ENCODE results near the gene GIGYF2. TPM values are rescaled to one million over a fixed set of nuclear protein-coding genes. Genes with fewer than 3 reads are reported as not detected.
"Not testable (repeated sequence)": the region's sequence is repeated elsewhere in the genome, so short reads cannot be mapped to it uniquely, and the experiment has no call there.

Gene GIGYF2
- total RNA-seq, 1 experiment from 2014 or later = 34.5 TPM

GRCh38 chr2:232700154-232700553, 3.0 kb downstream of the GIGYF2 start:
- Histone ChIP-seq H3K4me3 (ENCODE audit: insufficient read depth, low read depth, low read length) (no peak overlapping the region), H3K36me3 (replicated peaks; ENCODE audit: control insufficient read depth, insufficient read depth, low read length) (0 out of 2 replicates have a peak, but pooled peaks cover 1% of the 10 kb centered on the region), H3K27me3 (ENCODE audit: control insufficient read depth, insufficient read depth, low read length) (no peaks in the 10 kb centered on the region)
- DNase-seq = no peak

- DNase-seq = no peak
- Histone ChIP-seq H3K27me3 (ENCODE audit: control insufficient read depth, insufficient read depth, low read length) (no peaks in the 10 kb centered on the region), H3K36me3 (replicated peaks; ENCODE audit: control insufficient read depth, insufficient read depth, low read length) (no peaks in the 10 kb centered on the region; the same call in 1 of the 2 replicates), H3K4me3 (ENCODE audit: insufficient read depth, low read depth, low read length) (no peak overlapping the region)
These were observed 9.9 kb downstream of the GIGYF2 start for GRCh38 chr2:232707076-232707475.

DNA sequence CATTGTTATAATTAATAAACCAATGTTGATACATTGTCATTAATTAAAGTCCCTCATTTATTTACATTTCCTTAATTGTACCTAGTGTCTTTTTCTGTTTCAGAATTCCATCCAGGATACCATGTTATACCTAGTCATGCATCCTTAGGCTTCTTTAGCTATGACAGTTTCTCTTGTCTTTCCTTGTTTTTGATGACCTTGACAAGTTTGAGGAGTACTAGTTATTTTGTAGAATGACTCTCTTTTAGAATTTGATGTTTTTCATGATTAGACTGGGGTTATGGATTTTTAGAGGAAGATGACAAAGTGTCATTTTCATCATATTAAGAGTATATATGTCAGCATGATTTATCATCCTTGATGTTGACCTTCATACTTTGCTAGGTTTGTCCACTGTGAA, 16.4 kb downstream of the GIGYF2 start:
- H3K4me3 ChIP-seq (ENCODE audit: insufficient read depth, low read depth, low read length) = no peak overlapping the region
- H3K36me3 ChIP-seq (replicated peaks; ENCODE audit: control insufficient read depth, insufficient read depth, low read length) = no peaks in the 10 kb centered on the region
- DNase-seq = no peak
- no peaks in the 10 kb centered on the region for H3K27me3 ChIP-seq (ENCODE audit: control insufficient read depth, insufficient read depth, low read length)

DNA sequence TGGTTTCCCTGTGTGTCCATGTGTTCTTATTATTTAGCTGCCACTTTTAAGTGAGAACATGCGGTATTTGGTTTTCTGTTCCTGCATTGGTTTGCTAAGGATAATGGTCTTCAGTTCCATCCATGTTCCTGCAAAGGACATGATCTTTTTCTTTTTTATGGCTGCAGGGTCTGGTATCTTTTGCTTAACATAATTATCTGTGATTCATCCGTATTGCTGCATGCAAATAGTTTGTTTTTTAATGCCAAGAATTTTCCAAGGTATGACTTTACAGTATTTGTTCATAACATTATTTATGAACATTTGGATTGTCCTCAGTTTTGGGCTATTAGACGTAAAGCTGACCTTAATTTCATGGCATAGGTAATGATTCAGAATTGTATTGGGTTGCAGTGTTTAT, 17.8 kb downstream of the GIGYF2 start:
- DNase-seq = no peak
- H3K36me3 ChIP-seq (replicated peaks; ENCODE audit: control insufficient read depth, insufficient read depth, low read length) = no peaks in the 10 kb centered on the region
- no peak overlapping the region for H3K4me3 ChIP-seq (ENCODE audit: insufficient read depth, low read depth, low read length)
- H3K27me3 ChIP-seq (ENCODE audit: control insufficient read depth, insufficient read depth, low read length) = no peaks in the 10 kb centered on the region

DNA sequence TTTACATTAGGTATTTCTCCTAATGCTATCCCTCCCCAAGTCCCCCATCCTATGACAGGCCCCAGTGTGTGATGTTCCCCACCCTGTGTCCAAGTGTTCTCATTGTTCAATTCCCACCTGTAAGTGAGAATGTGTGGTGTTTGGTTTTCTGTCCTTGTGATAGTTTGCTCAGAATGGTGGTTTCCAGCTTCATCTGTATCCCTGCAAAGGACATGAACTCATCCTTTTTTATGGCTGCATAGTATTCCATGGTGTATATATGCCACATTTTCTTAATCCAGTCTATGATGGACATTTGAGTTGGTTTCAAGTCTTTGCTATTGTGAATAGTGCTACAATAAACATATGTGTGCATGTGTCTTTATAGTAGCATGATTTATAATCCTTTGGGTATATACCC, 22.9 kb downstream of the GIGYF2 start:
- not testable (repeated sequence) for DNase-seq; H3K36me3 ChIP-seq (replicated peaks; ENCODE audit: control insufficient read depth, insufficient read depth, low read length); H3K27me3 ChIP-seq (ENCODE audit: control insufficient read depth, insufficient read depth, low read length); H3K4me3 ChIP-seq (ENCODE audit: insufficient read depth, low read depth, low read length)

- Histone ChIP-seq H3K36me3 (replicated peaks; ENCODE audit: control insufficient read depth, insufficient read depth, low read length) (no peaks in the 10 kb centered on the region; the same call in 1 of the 2 replicates), H3K4me3 (ENCODE audit: insufficient read depth, low read depth, low read length) (no peak overlapping the region), H3K27me3 (ENCODE audit: control insufficient read depth, insufficient read depth, low read length) (no peaks in the 10 kb centered on the region)
- no peak for DNase-seq
These were observed 24.1 kb downstream of the GIGYF2 start for GRCh38 chr2:232721261-232721660.

DNA sequence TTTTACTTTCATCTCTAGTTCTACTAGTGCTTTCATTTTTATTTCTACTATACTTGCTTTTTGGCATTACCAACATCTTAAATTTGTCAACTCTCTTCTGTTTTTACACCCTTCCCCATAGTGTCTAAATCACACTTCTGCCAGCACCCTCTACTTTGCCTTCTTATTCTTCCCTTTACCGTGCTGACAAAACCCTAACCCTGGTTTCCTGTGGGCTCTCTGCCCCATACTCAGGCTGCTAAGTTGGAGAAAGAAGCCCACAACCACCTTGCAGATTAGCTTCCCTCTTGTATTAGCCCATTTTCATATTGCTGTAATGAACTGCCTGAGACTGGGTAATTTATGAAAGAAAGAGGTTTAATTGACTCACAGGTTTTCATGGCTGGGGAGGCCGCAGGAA, 24.8 kb downstream of the GIGYF2 start:
- no peaks in the 10 kb centered on the region for H3K27me3 ChIP-seq (ENCODE audit: control insufficient read depth, insufficient read depth, low read length)

GRCh38 chr2:232723027-232723426, 25.9 kb downstream of the GIGYF2 start:
- Histone ChIP-seq H3K4me3 (ENCODE audit: insufficient read depth, low read depth, low read length) (no peak overlapping the region), H3K36me3 (replicated peaks; ENCODE audit: control insufficient read depth, insufficient read depth, low read length) (no peaks in the 10 kb centered on the region; the same call in 1 of the 2 replicates), H3K27me3 (ENCODE audit: control insufficient read depth, insufficient read depth, low read length) (no peaks in the 10 kb centered on the region)
- no peak for DNase-seq

More for the DNA sequence above, 24.8 kb downstream of the GIGYF2 start:
- Histone ChIP-seq H3K4me3 (ENCODE audit: insufficient read depth, low read depth, low read length) (no peak overlapping the region), H3K36me3 (replicated peaks; ENCODE audit: control insufficient read depth, insufficient read depth, low read length) (no peaks in the 10 kb centered on the region; the same call in 1 of the 2 replicates)
- DNase-seq = no peak

DNA sequence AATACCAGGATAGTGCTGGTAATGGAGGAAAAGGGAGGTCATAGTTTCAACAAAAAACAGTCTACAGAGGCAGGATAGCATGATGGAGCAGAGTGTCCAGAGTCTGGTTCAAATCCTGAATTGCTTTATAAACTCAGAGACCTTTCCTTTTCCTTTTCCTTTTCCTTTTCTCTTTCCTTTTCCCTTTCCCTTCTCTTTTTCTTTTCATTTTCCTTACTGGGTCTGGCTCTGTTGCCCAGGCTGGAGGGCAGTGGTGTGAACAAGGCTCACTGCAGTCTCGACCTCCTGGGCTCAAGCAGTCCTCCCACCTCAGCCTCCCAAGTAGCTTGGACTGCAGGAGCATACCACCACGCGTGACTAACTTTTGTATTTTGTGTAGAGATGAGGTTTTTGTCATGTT, 31.7 kb downstream of the GIGYF2 start:
- Histone ChIP-seq H3K27me3 (ENCODE audit: control insufficient read depth, insufficient read depth, low read length) (no peaks in the 10 kb centered on the region), H3K4me3 (ENCODE audit: insufficient read depth, low read depth, low read length) (no peak overlapping the region), H3K36me3 (replicated peaks; ENCODE audit: control insufficient read depth, insufficient read depth, low read length) (no peaks in the 10 kb centered on the region; the same call in 1 of the 2 replicates)
- no peak for DNase-seq

GRCh38 chr2:232731470-232731869, 34.3 kb downstream of the GIGYF2 start:
- DNase-seq = no peak
- peaks cover 2% of the 10 kb centered on the region; the same call in 1 of the 2 replicates for H3K36me3 ChIP-seq (replicated peaks; ENCODE audit: control insufficient read depth, insufficient read depth, low read length)
- no peaks in the 10 kb centered on the region for H3K27me3 ChIP-seq (ENCODE audit: control insufficient read depth, insufficient read depth, low read length)
- H3K4me3 ChIP-seq (ENCODE audit: insufficient read depth, low read depth, low read length) = no peak overlapping the region

DNA sequence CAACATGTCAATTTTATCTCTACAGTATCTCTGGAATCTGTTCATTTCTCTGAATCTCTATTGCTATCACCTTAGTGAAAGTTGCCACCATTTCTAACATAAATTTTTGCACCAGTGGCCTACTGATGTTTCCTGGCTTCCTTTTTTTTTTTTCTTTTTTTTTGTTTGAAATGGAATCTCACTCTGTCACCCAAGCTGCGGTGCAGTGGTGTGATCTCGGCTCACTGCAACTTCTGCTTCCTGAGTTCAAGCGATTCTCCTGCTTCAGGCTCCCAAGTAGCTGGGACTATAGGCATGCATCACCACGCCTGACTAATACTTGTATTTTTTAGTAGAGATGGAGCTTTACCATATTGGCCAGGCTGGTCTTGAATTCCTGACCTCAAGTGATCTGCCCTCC, 44.2 kb downstream of the GIGYF2 start:
- Histone ChIP-seq H3K4me3 (ENCODE audit: insufficient read depth, low read depth, low read length) (no peak overlapping the region), H3K27me3 (ENCODE audit: control insufficient read depth, insufficient read depth, low read length) (no peaks in the 10 kb centered on the region), H3K36me3 (replicated peaks; ENCODE audit: control insufficient read depth, insufficient read depth, low read length) (peaks cover 2% of the 10 kb centered on the region; the same call in 1 of the 2 replicates)
- no peak for DNase-seq

DNA sequence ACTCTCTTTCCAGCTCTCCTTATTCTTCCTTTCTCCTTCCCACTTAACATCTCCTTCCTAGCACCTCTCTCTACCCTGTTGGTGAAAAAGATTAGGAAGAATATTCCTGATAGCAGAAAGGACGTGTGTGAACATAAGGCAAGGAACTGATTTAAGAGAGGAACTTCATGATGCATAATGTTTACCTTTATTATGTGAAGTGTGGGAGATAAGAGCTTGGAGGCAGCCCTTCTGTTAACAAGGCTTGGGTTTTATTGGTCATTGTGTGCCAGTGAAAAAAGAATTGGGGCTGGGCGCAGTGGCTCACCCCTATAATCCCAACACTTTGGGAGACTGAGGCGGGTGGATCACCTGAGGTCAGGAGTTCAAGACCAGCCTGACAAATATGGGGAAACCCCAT, 44.8 kb downstream of the GIGYF2 start:
- H3K27me3 ChIP-seq (ENCODE audit: control insufficient read depth, insufficient read depth, low read length) = no peaks in the 10 kb centered on the region
- no peak overlapping the region for H3K4me3 ChIP-seq (ENCODE audit: insufficient read depth, low read depth, low read length)
- peaks cover 2% of the 10 kb centered on the region; the same call in 1 of the 2 replicates for H3K36me3 ChIP-seq (replicated peaks; ENCODE audit: control insufficient read depth, insufficient read depth, low read length)
- DNase-seq = no peak

DNA sequence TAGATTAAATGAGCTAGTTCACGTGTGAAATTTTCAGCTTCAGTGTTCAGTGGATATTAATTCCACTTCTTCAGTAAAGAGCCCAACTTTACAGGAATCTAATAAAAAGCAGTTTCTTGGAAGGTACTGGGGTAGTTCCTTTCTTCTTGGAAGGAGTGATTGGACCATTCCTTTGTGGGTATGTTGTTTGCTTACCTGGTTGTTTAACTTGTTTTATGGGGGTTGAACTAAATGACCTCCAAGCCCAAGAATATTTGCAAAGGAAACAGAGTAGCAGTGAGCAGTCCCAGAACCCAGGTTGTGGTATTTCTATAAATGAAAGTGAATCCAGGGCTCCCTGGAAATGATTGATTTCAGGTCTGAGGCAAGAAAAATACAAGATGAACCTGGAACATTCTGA, 47.8 kb downstream of the GIGYF2 start:
- no peaks in the 10 kb centered on the region for H3K27me3 ChIP-seq (ENCODE audit: control insufficient read depth, insufficient read depth, low read length)
- H3K36me3 ChIP-seq (replicated peaks; ENCODE audit: control insufficient read depth, insufficient read depth, low read length) = peaks cover 2% of the 10 kb centered on the region
- DNase-seq = no peak
- H3K4me3 ChIP-seq (ENCODE audit: insufficient read depth, low read depth, low read length) = no peak overlapping the region

- Histone ChIP-seq H3K27me3 (ENCODE audit: control insufficient read depth, insufficient read depth, low read length) (no peaks in the 10 kb centered on the region), H3K36me3 (replicated peaks; ENCODE audit: control insufficient read depth, insufficient read depth, low read length) (peaks cover 2% of the 10 kb centered on the region), H3K4me3 (ENCODE audit: insufficient read depth, low read depth, low read length) (no peak overlapping the region)
- no peak for DNase-seq
These were observed 50.9 kb downstream of the GIGYF2 start for GRCh38 chr2:232748038-232748437.

DNA sequence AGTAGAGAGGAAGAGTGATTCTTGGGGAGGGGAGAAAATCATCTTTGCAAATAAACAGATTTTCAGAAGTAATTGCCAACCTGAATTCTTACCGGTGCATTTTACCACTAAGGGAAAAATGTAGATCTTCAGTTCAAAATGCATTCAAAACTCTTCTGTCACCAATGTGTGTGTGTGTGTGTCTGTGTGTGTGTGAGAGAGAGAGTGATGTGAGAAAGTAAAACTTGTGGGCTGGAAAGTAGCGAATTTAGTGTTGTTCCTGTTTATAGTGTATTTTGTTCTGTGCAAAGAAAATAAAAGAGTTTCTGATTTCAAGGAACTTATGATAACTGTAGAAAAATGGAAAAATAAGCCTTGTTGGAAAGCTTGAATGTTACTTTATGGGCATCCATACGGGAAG, 52.2 kb downstream of the GIGYF2 start:
- no peak for DNase-seq
- H3K36me3 ChIP-seq (replicated peaks; ENCODE audit: control insufficient read depth, insufficient read depth, low read length) = peaks cover 2% of the 10 kb centered on the region
- no peak overlapping the region for H3K4me3 ChIP-seq (ENCODE audit: insufficient read depth, low read depth, low read length)
- no peaks in the 10 kb centered on the region for H3K27me3 ChIP-seq (ENCODE audit: control insufficient read depth, insufficient read depth, low read length)

GRCh38 chr2:232750135-232750671, 53.1 kb downstream of the GIGYF2 start:
- Histone ChIP-seq H3K27me3 (ENCODE audit: control insufficient read depth, insufficient read depth, low read length) (no peaks in the 10 kb centered on the region), H3K36me3 (replicated peaks; ENCODE audit: control insufficient read depth, insufficient read depth, low read length) (peaks cover 2% of the 10 kb centered on the region), H3K4me3 (ENCODE audit: insufficient read depth, low read depth, low read length) (no peak overlapping the region)
- DNase-seq = no peak

All from H7 (cell line).